ENCODE results near the gene OLFM2.
"Not testable (repeated sequence)": the region's sequence is repeated elsewhere in the genome, so short reads cannot be mapped to it uniquely, and the experiment has no call there.

The OLFM2 gene

GRCh38 chr19:9823816-9824215, 112.5 kb downstream of the OLFM2 start:
- DNase-seq: no peak

- DNase-seq: not testable (repeated sequence)
Observed at GRCh38 chr19:9820034-9820433, 116.3 kb downstream of the OLFM2 start.

GRCh38 chr19:9819596-9819909, 116.8 kb downstream of the OLFM2 start:
- no peak for DNase-seq

- DNase-seq: peak; percentile 100
Observed at GRCh38 chr19:9818734-9819595, 117.3 kb downstream of the OLFM2 start, which contains the start of gene FBXL12. TSS of gene FBXL12 (minus strand) at chr19:9819079. CDS start at chr19:9818813, 266 bp downstream.

- DNase-seq: no peak
Observed at GRCh38 chr19:9818175-9818733, 118.1 kb downstream of the OLFM2 start.

- no peak for DNase-seq
Observed at GRCh38 chr19:9811139-9811538, 125.2 kb downstream of the OLFM2 start.

GRCh38 chr19:9808855-9809824, 127.2 kb downstream of the OLFM2 start:
- DNase-seq: no peak

- no peak for DNase-seq
Observed at GRCh38 chr19:9806803-9807202, 129.5 kb downstream of the OLFM2 start.

Data from activated T-cell treated with anti-CD3 and anti-CD28 coated beads for 4 hours (primary cell).